ENCODE results near the gene RAD51B.

RAD51B gene

DNA sequence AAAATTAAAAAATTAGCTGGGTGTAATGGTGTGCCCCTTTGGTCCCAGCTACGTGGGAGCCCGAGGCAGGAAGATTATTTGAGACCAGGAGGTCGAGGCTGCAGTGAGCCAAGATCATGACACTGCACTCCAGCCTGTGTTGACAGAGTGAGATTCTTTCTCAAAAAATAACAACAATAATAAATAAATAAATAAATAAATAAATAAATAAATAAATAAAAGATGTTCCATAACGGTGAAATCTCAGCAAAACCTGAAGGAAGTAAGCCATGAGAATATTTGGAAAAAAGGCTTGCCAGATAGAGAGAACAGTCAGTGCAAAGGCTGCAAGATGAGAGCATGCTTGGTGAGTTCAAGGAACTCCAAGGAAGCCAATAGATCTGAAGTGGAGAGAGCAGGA, 176.7 kb downstream of the RAD51B start:
- Histone ChIP-seq H3K27ac (ENCODE audit: low read length) (no peak overlapping the region), H3K9me2 (replicated peaks; ENCODE audit: insufficient read depth, low read length) (no peaks in the 10 kb centered on the region), H2AFZ (ENCODE audit: low read length) (no peak overlapping the region), H3K36me3 (replicated peaks; ENCODE audit: insufficient read depth, low read length) (no peaks in the 10 kb centered on the region), H4K20me1 (ENCODE audit: insufficient read depth, low read length) (no peaks in the 10 kb centered on the region), H3F3A (ENCODE audit: insufficient read depth, low read length) (no peaks in the 10 kb centered on the region), H3K9me3 (replicated peaks; ENCODE audit: insufficient read depth, low read length) (no peaks in the 10 kb centered on the region), H3K79me2 (ENCODE audit: low read length) (no peaks in the 10 kb centered on the region), H3K4me1 (ENCODE audit: low read length) (no peaks in the 10 kb centered on the region), H3K4me3 (ENCODE audit: low read length) (no peak overlapping the region), H3K4me2 (ENCODE audit: low read depth, low read length) (no peak overlapping the region), H3K27me3 (replicated peaks; ENCODE audit: insufficient read depth, low read length) (no peaks in the 10 kb centered on the region), H3K9ac (ENCODE audit: low read length) (no peak overlapping the region)
- TF ChIP-seq CTCF (IDR thresholded peaks at IDR 0.05; ENCODE audit: low read length) = no peak
- no peak for TF ChIP-seq EZH2phosphoT487 (IDR thresholded peaks at IDR 0.05; ENCODE audit: low read length)
- TF ChIP-seq EZH2 (optimal IDR thresholded peaks at IDR 0.05; ENCODE audit: low read depth, low read length) = no peak
- DNase-seq = no peak

DNA sequence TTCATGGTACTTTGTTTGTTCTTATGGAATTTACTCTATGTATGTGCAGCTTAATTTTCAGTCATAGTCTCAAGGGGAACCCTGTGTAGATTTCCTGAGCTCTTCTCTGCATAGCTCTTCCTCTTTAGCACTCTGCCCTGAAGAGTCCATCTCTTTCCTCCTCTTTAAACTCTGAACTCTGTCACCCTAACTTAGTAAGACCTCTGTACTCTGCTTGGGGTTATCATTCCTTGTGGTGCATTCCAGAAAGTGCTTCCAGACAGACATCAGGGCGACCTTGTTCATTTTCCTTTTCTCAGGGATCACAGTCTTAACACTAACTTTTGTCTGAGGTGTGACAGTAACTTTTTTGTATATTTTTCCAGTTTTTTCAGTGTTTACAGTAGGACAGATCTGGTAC, 179.3 kb downstream of the RAD51B start:
- H3K79me2 ChIP-seq (ENCODE audit: low read length) = no peaks in the 10 kb centered on the region
- H3K27ac ChIP-seq (ENCODE audit: low read length) = no peak overlapping the region
- no peaks in the 10 kb centered on the region for H3K27me3 ChIP-seq (replicated peaks; ENCODE audit: insufficient read depth, low read length)
- H3F3A ChIP-seq (ENCODE audit: insufficient read depth, low read length) = no peaks in the 10 kb centered on the region
- H3K9ac ChIP-seq (ENCODE audit: low read length) = no peak overlapping the region
- DNase-seq = no peak
- no peaks in the 10 kb centered on the region for H4K20me1 ChIP-seq (ENCODE audit: insufficient read depth, low read length)
- no peaks in the 10 kb centered on the region for H3K9me2 ChIP-seq (replicated peaks; ENCODE audit: insufficient read depth, low read length)
- no peaks in the 10 kb centered on the region for H3K4me1 ChIP-seq (ENCODE audit: low read length)
- no peak overlapping the region for H2AFZ ChIP-seq (ENCODE audit: low read length)
- H3K4me2 ChIP-seq (ENCODE audit: low read depth, low read length) = no peak overlapping the region
- H3K4me3 ChIP-seq (ENCODE audit: low read length) = no peak overlapping the region
- no peaks in the 10 kb centered on the region for H3K36me3 ChIP-seq (replicated peaks; ENCODE audit: insufficient read depth, low read length)
- TF ChIP-seq CTCF (IDR thresholded peaks at IDR 0.05; ENCODE audit: low read length) = no peak
- no peak for TF ChIP-seq EZH2 (optimal IDR thresholded peaks at IDR 0.05; ENCODE audit: low read depth, low read length)
- TF ChIP-seq EZH2phosphoT487 (IDR thresholded peaks at IDR 0.05; ENCODE audit: low read length) = no peak
- no peaks in the 10 kb centered on the region for H3K9me3 ChIP-seq (replicated peaks; ENCODE audit: insufficient read depth, low read length)

DNA sequence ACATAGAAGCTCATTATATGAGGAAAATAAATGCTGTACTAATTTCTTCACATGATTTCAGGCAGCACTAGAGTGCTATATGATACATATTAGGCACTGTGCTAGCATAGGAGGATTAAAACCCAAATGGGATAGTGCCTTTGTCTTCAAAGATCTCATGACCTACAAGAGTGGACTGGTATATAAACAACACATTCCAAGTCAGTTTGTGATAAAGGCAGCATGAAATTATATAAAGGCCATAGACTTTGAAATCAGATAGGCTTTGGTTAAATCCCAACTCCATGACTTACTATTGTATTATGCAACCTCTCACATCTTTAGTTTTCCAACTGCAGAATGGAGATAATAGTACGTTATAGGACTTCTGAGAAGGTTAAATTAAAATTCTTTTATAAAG, 179.7 kb downstream of the RAD51B start:
- Histone ChIP-seq H3K4me2 (ENCODE audit: low read depth, low read length) (no peak overlapping the region), H3K36me3 (replicated peaks; ENCODE audit: insufficient read depth, low read length) (no peaks in the 10 kb centered on the region), H3K4me3 (ENCODE audit: low read length) (no peak overlapping the region), H3K27ac (ENCODE audit: low read length) (no peak overlapping the region), H3K79me2 (ENCODE audit: low read length) (no peaks in the 10 kb centered on the region), H3F3A (ENCODE audit: insufficient read depth, low read length) (no peaks in the 10 kb centered on the region), H3K27me3 (replicated peaks; ENCODE audit: insufficient read depth, low read length) (no peaks in the 10 kb centered on the region), H3K9me3 (replicated peaks; ENCODE audit: insufficient read depth, low read length) (no peaks in the 10 kb centered on the region), H2AFZ (ENCODE audit: low read length) (no peak overlapping the region), H3K9ac (ENCODE audit: low read length) (no peak overlapping the region), H4K20me1 (ENCODE audit: insufficient read depth, low read length) (no peaks in the 10 kb centered on the region), H3K4me1 (ENCODE audit: low read length) (no peaks in the 10 kb centered on the region), H3K9me2 (replicated peaks; ENCODE audit: insufficient read depth, low read length) (no peaks in the 10 kb centered on the region)
- no peak for DNase-seq
- no peak for TF ChIP-seq EZH2 (optimal IDR thresholded peaks at IDR 0.05; ENCODE audit: low read depth, low read length)
- TF ChIP-seq CTCF (IDR thresholded peaks at IDR 0.05; ENCODE audit: low read length) = no peak
